ENCODE measurements around the gene LRP8. TPM values are rescaled to one million over a fixed set of nuclear protein-coding genes. Genes with fewer than 3 reads are reported as not detected.
A peak's percentile ranks its signal among the peaks of the same experiment; 100 is the strongest.

The LRP8 gene
- total RNA-seq, 3 donors from 2014 or later, result 1.3 to 6.5 (median 1.4) TPM

- no peak for TF ChIP-seq CTCF (IDR thresholded peaks at IDR 0.05)
- ATAC-seq (peak; percentile 89), DNase-seq (peak in 2 of 3 donors; percentile 13 to 29)
- H3K4me3 ChIP-seq, result no peak overlapping the region
- H3K4me1 ChIP-seq (ENCODE audit: low read depth), result no peaks in the 10 kb centered on the region
- no peaks in the 10 kb centered on the region for H3K36me3 ChIP-seq (ENCODE audit: low read depth)
- H3K9me3 ChIP-seq, result no peaks in the 10 kb centered on the region
- intact Hi-C loops (cut with DNase I, micrococcal nuclease), result no loop called here
These were observed 22.3 kb upstream of the LRP8 start for GRCh38 chr1:53349968-53350852.

- DNase-seq, result no peak
- no peak for ATAC-seq
- no peaks in the 10 kb centered on the region for H3K4me1 ChIP-seq (ENCODE audit: low read depth)
These were observed 21.5 kb upstream of the LRP8 start for GRCh38 chr1:53349369-53349835.

GRCh38 chr1:53348486-53349368 is 20.9 kb upstream of the LRP8 start:
- ATAC-seq, result peak; percentile 59
- DNase-seq, result no peak
- intact Hi-C loops (cut with DNase I, micrococcal nuclease), result no loop called here
- TF ChIP-seq CTCF (IDR thresholded peaks at IDR 0.05), result no peak
- Histone ChIP-seq H3K9me3 (no peaks in the 10 kb centered on the region), H3K4me3 (no peak overlapping the region), H3K4me1 (ENCODE audit: low read depth) (no peaks in the 10 kb centered on the region), H3K36me3 (ENCODE audit: low read depth) (no peaks in the 10 kb centered on the region)

More at GRCh38 chr1:53349369-53349835, 21.5 kb upstream of the LRP8 start:
- no peaks in the 10 kb centered on the region for H3K36me3 ChIP-seq (ENCODE audit: low read depth)
- no peak overlapping the region for H3K4me3 ChIP-seq
- no peak for TF ChIP-seq CTCF (IDR thresholded peaks at IDR 0.05)
- intact Hi-C loops (cut with DNase I, micrococcal nuclease), result no loop called here
- H3K9me3 ChIP-seq, result no peaks in the 10 kb centered on the region

- H3K4me3 ChIP-seq, result no peak overlapping the region
- TF ChIP-seq CTCF (IDR thresholded peaks at IDR 0.05), result no peak
- intact Hi-C loops (cut with DNase I, micrococcal nuclease), result no loop called here
- H3K36me3 ChIP-seq (ENCODE audit: low read depth), result no peaks in the 10 kb centered on the region
- no peaks in the 10 kb centered on the region for H3K4me1 ChIP-seq (ENCODE audit: low read depth)
- ATAC-seq (no peak), DNase-seq (no peak)
- no peaks in the 10 kb centered on the region for H3K9me3 ChIP-seq
These were observed 18.9 kb upstream of the LRP8 start for GRCh38 chr1:53346814-53347176.

- intact Hi-C loops (cut with DNase I, micrococcal nuclease), result no loop called here
- no peak for TF ChIP-seq CTCF (IDR thresholded peaks at IDR 0.05)
- ATAC-seq, result no peak
- Histone ChIP-seq H3K9me3 (no peaks in the 10 kb centered on the region), H3K36me3 (ENCODE audit: low read depth) (no peaks in the 10 kb centered on the region), H3K4me3 (no peak overlapping the region), H3K4me1 (ENCODE audit: low read depth) (no peaks in the 10 kb centered on the region)
- DNase-seq, result no peak
These were observed 18.3 kb upstream of the LRP8 start for GRCh38 chr1:53345996-53346813.
